ENCODE data around the gene KRTAP12-3. TPM values are rescaled to one million over a fixed set of nuclear protein-coding genes. Genes with fewer than 3 reads are reported as not detected.
"Not testable (repeated sequence)": the region's sequence is repeated elsewhere in the genome, so short reads cannot be mapped to it uniquely, and the experiment has no call there.

KRTAP12-3 gene
- total RNA-seq, 1 donor from 2014 or later: not detected

GRCh38 chr21:44628707-44629391 lies 28.9 kb upstream of the KRTAP12-3 start:
- H3K4me3 Mint-ChIP-seq: no peak overlapping the region

GRCh38 chr21:44630440-44630839 lies 27.3 kb upstream of the KRTAP12-3 start:
- Mint-ChIP-seq H3K4me3 (no peak overlapping the region), H3K27ac (no peak overlapping the region), H3K4me1 (peaks cover 5% of the 10 kb centered on the region), H3K36me3 (ENCODE audit: low read depth) (no peaks in the 10 kb centered on the region), H3K9me3 (peaks cover 20% of the 10 kb centered on the region), H3K27me3 (peaks cover 10% of the 10 kb centered on the region)
- TF ChIP-seq, protein P1, sequence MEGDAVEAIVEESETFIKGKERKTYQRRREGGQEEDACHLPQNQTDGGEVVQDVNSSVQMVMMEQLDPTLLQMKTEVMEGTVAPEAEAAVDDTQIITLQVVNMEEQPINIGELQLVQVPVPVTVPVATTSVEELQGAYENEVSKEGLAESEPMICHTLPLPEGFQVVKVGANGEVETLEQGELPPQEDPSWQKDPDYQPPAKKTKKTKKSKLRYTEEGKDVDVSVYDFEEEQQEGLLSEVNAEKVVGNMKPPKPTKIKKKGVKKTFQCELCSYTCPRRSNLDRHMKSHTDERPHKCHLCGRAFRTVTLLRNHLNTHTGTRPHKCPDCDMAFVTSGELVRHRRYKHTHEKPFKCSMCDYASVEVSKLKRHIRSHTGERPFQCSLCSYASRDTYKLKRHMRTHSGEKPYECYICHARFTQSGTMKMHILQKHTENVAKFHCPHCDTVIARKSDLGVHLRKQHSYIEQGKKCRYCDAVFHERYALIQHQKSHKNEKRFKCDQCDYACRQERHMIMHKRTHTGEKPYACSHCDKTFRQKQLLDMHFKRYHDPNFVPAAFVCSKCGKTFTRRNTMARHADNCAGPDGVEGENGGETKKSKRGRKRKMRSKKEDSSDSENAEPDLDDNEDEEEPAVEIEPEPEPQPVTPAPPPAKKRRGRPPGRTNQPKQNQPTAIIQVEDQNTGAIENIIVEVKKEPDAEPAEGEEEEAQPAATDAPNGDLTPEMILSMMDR (IDR thresholded peaks at IDR 0.05): no peak
- intact Hi-C loops (cut with micrococcal nuclease): no loop called here
- no peak for ATAC-seq (ENCODE audit: low read depth)
- ChIA-PET CTCF (no interaction called here), POLR2A (no interaction called here)
- DNase-seq: no peak

More at GRCh38 chr21:44628707-44629391, 28.9 kb upstream of the KRTAP12-3 start:
- intact Hi-C loops (cut with micrococcal nuclease): no loop called here
- CTCF ChIA-PET: no interaction called here
- Mint-ChIP-seq H3K27ac (no peak overlapping the region), H3K9me3 (peaks cover 32% of the 10 kb centered on the region), H3K36me3 (ENCODE audit: low read depth) (no peaks in the 10 kb centered on the region), H3K27me3 (peaks cover 5% of the 10 kb centered on the region), H3K4me1 (peaks cover 5% of the 10 kb centered on the region)
- TF ChIP-seq, protein P1 (IDR thresholded peaks at IDR 0.05): no peak
- DNase-seq: no peak
- POLR2A ChIA-PET: no interaction called here
- ATAC-seq (ENCODE audit: low read depth): no peak

DNA sequence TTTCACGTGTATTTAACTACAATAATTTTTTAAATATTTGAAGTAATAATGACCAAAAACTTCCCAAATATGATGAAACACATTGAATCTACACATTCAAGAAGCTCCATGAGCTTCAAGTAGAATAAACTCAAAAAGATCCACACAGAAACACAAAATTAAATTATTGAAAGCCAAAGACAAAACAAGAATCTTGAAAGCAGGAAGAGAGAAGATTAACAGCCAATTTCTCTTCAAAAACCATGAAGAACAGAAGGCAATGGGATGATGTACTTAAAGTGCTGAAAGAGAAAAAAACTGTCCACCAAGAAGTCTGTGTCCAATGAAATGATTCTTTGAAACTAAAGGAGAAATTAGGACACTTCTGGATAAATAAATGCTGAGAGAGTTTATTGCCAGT lies 25.7 kb upstream of the KRTAP12-3 start:
- no peaks in the 10 kb centered on the region for H3K36me3 Mint-ChIP-seq (ENCODE audit: low read depth)
- intact Hi-C loops (cut with micrococcal nuclease): no loop called here
- POLR2A ChIA-PET: no interaction called here
- DNase-seq (no peak), ATAC-seq (ENCODE audit: low read depth) (no peak)
- H3K4me1 Mint-ChIP-seq: peaks cover 5% of the 10 kb centered on the region
- H3K4me3 Mint-ChIP-seq: no peak overlapping the region
- CTCF ChIA-PET: no interaction called here
- TF ChIP-seq, protein P1 (IDR thresholded peaks at IDR 0.05): no peak
- no peak overlapping the region for H3K27ac Mint-ChIP-seq
- H3K27me3 Mint-ChIP-seq: peaks cover 10% of the 10 kb centered on the region
- peaks cover 20% of the 10 kb centered on the region for H3K9me3 Mint-ChIP-seq

DNA sequence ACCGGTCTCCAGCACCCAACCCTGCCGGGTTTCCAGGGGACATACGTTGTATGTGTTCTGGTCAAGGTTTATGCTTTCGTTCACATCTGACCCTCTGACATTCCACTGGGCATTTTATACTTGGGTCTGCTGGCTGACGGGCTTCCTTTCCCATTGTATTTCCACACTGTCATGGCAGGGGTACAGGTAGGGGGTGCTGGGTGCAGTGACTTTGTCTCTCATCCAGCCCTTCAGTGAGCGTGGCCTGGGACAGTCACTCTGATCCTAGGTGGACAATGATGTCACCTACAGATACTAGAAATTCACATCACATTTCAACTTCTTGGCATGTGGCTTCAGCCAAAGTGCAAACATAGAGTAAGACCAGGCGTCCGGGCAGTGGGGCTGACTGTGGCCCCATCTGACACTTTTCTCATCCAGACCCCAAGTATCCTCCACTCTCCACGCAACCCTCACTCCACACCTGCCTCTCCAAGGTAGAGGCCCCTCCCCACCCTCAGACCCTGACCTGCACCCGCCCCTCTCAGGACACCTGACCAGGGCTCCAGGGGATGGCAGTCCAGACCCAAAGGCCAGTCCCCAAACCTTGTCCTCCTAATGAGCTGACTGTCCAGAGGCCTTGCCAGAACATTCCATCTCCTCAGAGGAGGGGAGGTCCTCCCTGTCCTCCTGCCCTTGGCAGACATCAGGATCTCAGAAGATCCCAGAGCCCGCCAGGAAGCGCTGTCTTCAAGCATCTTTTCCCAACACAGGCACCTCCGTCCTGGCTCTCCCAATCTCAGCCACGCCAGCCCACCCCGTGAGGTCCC lies 21.3 kb upstream of the KRTAP12-3 start:
- ATAC-seq (ENCODE audit: low read depth) (no peak), DNase-seq (no peak)
- Mint-ChIP-seq H3K27ac (no peak overlapping the region), H3K4me1 (no peaks in the 10 kb centered on the region), H3K9me3 (peaks cover 20% of the 10 kb centered on the region), H3K4me3 (no peak overlapping the region), H3K27me3 (peaks cover 15% of the 10 kb centered on the region), H3K36me3 (ENCODE audit: low read depth) (no peaks in the 10 kb centered on the region)
- intact Hi-C loops (cut with micrococcal nuclease): no loop called here
- ChIA-PET CTCF (no interaction called here), POLR2A (no interaction called here)
- TF ChIP-seq, protein P1 (IDR thresholded peaks at IDR 0.05): no peak

DNA sequence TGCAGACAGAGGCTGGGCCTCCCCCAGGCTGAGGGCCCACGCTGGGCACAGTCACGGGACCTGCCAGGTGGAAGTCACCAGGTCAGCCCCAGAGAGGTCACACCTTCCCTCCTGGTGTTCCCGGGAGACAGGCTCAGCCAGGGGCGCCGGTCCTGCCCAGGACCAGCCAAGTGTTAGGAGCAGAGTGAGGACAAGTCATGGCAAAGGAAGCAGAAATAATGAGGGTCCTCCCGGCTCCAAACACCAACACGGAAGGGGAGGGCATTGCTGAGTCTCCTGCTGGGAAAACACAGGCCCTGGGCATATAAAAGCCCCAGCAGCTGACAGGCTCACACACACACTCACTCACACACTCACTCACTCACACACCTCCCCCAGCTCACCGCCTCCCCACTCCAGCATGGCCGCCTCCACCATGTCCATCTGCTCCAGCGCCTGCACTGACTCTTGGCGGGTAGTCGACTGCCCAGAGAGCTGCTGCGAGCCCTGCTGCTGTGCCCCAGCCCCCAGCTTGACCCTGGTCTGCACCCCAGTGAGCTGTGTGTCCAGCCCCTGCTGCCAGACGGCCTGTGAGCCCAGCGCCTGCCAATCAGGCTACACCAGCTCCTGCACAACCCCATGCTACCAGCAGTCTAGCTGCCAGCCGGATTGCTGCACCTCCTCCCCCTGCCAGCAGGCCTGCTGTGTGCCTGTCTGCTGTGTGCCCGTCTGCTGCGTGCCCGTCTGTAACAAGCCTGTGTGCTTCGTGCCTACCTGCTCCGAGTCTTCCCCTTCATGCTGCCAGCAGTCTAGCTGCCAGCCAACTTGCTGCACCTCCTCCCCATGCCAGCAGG lies 20.5 kb upstream of the KRTAP12-3 start, which contains the start of gene KRTAP10-10:
Gene KRTAP10-10, plus strand, starts transcription at position 339 of the 833 bp plus-strand sequence. Its CDS starts 62 bp downstream, at position 401.
- Mint-ChIP-seq H3K27ac (no peak within 1 kb of the TSS), H3K9me3 (peaks cover 15% of the 10 kb centered on the region), H3K4me1 (no peaks in the 10 kb centered on the region), H3K36me3 (ENCODE audit: low read depth) (no peaks in the 10 kb centered on the region), H3K4me3 (no peak within 1 kb of the TSS), H3K27me3 (peaks cover 17% of the 10 kb centered on the region)
- DNase-seq (no peak), ATAC-seq (ENCODE audit: low read depth) (no peak)
- intact Hi-C loops (cut with micrococcal nuclease): no loop called here
- ChIA-PET POLR2A (no interaction called here), CTCF (no interaction called here)
- TF ChIP-seq, protein P1 (IDR thresholded peaks at IDR 0.05): no peak

- H3K27ac Mint-ChIP-seq; intact Hi-C loops (cut with micrococcal nuclease); DNase-seq; H3K4me3 Mint-ChIP-seq; CTCF ChIA-PET; POLR2A ChIA-PET; ATAC-seq (ENCODE audit: low read depth); H3K4me1 Mint-ChIP-seq; H3K36me3 Mint-ChIP-seq (ENCODE audit: low read depth): not testable (repeated sequence)
- Mint-ChIP-seq H3K9me3 (peaks cover 17% of the 10 kb centered on the region), H3K27me3 (peaks cover 17% of the 10 kb centered on the region)
Measured at GRCh38 chr21:44637851-44638348, 19.8 kb upstream of the KRTAP12-3 start.
